ENCODE results near the gene PRKACA. TPM values are rescaled to one million over a fixed set of nuclear protein-coding genes. Genes with fewer than 3 reads are reported as not detected.
A peak's percentile ranks its signal among the peaks of the same experiment; 100 is the strongest.

Gene PRKACA
- total RNA-seq, 1 donor from 2014 or later, result 487 TPM

DNA sequence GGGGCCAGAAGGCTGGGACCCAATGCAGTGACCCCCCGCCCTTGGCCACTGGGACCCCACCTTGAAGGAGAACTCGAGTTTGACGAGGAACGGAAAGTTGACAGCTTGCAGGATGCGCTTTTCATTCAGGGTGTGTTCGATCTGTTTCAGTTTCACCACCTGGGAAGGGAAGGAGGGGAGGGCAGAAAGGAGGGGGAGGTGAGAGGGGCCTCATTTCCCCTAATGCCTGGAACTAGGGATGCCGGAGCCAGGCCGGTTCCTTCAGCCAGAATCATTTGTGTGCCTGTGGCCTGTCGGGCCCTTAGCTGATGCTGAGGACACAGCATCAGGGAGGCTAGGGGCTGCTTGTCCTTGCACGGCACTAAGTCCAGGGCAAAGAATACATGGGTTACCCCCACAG, 14.8 kb downstream of the PRKACA start:
- DNase-seq (ENCODE audit: low spot score), result no peak
- intact Hi-C loops (cut with DNase I), result no loop called here

DNA sequence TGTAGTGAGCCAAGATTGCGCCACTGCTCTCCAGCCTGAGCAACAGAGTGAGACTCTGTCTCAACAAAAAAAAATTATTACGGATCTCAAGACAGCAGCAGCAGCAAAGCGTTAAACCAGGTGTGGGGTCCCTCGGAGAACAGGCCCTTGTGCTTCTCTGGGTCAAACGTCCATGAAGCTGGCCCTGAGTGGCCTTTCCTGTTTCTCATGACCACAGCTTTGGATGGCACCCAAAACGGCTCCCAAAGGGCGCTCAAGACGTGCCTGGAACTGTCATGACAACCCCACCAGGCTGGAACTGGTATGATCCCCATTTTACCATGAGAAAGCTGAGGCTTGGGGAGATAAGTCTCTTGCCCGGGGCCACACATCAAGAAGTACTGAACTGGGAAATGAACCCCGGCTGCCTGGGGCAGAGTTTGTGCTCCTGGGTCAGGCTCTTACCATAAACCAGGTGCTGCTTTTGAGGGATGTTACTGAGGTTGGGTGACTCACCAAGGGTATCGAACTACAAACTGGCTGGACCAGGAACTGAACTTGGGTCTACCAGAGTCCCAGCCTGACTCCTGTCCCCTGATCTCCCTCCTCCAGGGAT, 15.4 kb downstream of the PRKACA start:
- DNase-seq (ENCODE audit: low spot score), result no peak
- intact Hi-C loops (cut with DNase I), result no loop called here

GRCh38 chr19:14101003-14101545, 16.5 kb downstream of the PRKACA start:
- intact Hi-C loops (cut with DNase I), result no loop called here
- no peak for DNase-seq (ENCODE audit: low spot score)

- intact Hi-C loops (cut with DNase I), result no loop called here
- no peak for DNase-seq (ENCODE audit: low spot score)
These were observed 19.9 kb downstream of the PRKACA start for GRCh38 chr19:14097532-14098151.

GRCh38 chr19:14096272-14096992, 21.1 kb downstream of the PRKACA start:
- intact Hi-C loops (cut with DNase I), result no loop called here
- no peak for DNase-seq (ENCODE audit: low spot score)

- no peak for DNase-seq (ENCODE audit: low spot score)
- intact Hi-C loops (cut with DNase I), result loop anchor here (5.0 kb wide), 1 partner anchor 42 kb away; the partner anchor contains the start of gene ASF1B
These were observed 22.7 kb downstream of the PRKACA start for GRCh38 chr19:14094854-14095253.

GRCh38 chr19:14093117-14093823, 24.3 kb downstream of the PRKACA start:
- no peak for DNase-seq (ENCODE audit: low spot score)
- intact Hi-C loops (cut with DNase I), result loop anchor here (2.0 to 5.0 kb wide), 2 partner anchors 20 to 44 kb away; partner anchors contain the start of gene ASF1B

DNA sequence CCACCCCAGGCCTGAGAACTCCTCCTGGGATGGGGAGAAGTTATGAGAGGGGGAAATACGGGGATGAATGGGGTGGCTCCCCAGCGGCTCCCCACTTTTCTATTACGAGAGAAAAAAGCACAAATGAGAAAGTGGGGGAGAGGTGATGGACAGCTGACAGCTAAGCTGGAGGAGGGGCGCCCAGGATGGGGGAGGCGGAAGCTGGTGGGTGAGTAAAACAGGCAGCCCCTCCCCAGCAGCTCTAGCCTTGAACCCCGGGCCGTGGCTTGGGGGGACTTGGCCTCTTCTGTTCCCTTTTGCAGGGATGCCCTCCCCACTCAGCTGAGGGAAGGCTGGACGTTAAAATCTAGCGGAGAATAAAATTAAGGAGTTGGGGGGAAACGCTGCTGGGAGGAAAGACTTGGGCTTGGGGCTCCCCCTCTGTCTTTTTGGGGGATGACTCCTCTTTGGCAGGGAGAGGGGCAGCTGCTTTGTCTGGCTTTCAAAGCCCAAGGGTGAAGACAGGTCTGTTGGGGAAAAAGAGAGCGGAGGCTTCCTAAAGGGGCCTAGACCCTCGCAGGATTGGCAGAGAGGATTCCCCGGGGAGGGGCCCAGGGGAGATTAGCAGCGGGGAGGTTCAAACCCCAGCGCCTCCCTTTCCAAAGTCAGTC, 25.6 kb downstream of the PRKACA start:
- intact Hi-C loops (cut with DNase I), result loop anchor here (2.0 to 5.0 kb wide), 2 partner anchors 21 to 45 kb away; partner anchors contain the start of gene ASF1B
- no peak for DNase-seq (ENCODE audit: low spot score)

DNA sequence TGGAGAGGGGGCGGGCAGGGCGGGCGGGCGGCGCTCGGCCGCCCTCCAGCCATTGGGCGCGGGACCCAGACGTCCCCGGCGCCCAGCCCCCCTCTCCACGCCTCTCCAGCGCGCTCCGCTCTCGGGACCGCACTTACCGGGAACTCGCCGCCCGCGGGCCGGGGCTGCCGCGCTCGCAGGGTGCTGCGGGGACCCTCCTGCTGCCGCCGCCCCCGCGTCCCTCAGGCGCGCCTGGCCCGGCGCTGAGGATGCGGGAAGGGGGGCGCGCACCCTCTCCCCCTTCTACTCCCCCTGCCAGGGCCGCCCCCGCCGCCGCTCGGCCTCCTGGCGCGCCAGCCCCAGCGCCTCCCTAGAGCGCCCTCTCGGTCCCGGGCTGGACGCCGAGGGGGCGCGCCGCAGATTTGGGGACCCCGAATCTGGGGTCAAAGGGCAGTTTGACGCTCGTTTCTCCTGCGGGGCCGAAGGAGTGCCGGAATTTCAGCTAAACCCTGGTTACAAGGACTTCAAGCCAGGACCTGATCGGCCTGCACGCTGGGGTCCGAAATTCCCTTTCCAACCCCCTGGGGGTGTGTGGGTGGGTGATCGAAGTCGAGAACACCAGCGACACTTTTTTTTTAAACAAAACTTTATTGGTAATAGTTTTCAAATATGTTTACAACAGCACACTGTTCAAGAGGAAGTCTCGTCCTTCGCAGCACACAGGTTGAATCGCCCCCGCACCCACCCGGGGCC, 26.3 kb downstream of the PRKACA start:
- DNase-seq (ENCODE audit: low spot score), result no peak
- intact Hi-C loops (cut with DNase I), result loop anchor here (5.0 kb wide), 1 partner anchor 46 kb away; the partner anchor contains the start of gene ASF1B

DNA sequence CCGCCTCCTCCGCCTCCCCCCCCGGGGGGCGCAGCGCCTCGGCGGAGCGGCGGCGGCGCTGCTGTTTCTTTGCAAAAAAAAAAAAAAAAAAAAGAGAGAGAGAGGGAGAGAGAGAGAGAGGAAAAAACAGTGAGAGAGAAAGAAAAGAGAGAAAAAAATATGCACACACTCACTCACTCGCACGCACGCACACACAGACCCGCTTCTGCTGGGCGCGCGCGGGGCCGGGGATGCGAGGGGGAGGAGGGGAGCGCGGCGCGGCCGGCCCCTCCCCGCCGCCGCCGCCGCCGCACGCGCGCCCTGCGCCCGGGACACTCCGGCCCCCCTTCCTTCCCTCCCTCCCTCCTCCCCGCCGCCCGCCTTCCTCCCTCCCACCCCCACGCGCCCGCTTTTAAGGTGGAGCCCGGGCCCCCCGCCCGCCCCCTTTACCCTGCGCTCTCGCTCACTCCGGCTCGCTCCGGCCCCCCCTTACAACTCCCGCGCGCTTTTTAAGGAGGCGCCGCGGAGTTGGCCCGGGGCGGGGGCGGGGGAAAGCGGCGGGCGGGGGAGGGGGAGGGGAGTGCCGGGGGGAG, 27.0 kb downstream of the PRKACA start, which contains the start of gene SAMD1:
Gene SAMD1 (minus strand): TSS at position 243 of the 572 bp plus-strand sequence.
- DNase-seq (ENCODE audit: low spot score), result peak; percentile 93
- intact Hi-C loops (cut with DNase I), result loop anchor here (5.0 kb wide), 1 partner anchor 47 kb away; the partner anchor contains the start of gene ASF1B

DNA sequence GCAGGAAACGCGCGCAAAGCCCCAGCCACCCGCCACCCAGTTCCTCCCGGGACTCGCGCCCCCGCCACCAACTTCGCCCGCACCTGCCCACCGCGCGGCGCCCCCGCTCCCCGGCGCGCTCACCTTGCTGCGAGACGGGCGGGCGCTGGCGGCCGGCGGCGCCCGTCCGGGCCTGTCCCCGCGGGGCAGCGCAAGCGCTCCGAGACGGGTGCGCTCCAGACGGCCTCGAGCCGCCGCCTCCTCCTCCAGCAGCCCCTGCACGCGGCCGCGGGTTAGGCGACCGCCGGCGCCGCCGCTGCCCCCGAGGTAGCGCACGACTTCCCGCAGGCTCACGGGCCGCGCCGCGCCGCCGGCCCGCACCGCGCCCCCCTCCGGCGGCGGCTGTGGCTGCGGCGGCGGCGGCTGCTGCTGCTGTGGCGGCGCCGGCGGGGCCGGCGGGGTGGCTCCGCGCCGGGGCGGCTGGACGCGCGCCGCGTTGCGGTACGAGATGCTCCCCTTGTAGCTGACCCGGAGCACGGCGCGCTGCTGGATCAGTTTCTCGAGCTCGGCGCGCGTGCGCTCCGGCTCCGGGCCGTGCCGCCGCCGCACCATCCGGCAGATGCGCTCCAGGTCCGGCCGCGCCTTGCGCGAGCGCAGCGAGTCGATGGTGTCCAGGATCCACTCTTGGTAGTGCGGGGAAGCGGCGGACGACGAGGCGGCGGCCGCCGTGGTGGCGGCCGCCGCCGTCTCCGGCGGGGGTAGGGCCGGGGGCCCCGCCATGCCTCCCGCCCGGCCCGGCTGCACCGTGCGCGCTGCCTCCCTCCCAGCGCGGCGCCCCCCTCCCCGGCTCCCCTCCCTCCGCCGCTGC, 27.7 kb downstream of the PRKACA start:
- intact Hi-C loops (cut with DNase I), result loop anchor here (5.0 kb wide), 1 partner anchor 47 kb away; the partner anchor contains the start of gene ASF1B
- DNase-seq (ENCODE audit: low spot score), result no peak

DNA sequence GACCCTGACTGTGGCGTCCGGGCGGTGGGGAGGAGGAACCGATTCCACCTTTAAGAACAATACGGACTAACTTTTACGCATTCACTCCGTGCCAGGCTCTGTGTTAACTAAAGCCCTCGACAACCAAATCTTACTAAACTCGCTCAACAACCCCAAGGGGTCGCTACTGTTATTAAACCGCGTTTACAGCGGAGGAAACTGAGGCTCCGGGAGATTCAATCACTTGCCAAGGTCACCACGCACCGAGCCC, 28.2 kb downstream of the PRKACA start:
- DNase-seq (ENCODE audit: low spot score), result no peak
- intact Hi-C loops (cut with DNase I), result no loop called here

DNA sequence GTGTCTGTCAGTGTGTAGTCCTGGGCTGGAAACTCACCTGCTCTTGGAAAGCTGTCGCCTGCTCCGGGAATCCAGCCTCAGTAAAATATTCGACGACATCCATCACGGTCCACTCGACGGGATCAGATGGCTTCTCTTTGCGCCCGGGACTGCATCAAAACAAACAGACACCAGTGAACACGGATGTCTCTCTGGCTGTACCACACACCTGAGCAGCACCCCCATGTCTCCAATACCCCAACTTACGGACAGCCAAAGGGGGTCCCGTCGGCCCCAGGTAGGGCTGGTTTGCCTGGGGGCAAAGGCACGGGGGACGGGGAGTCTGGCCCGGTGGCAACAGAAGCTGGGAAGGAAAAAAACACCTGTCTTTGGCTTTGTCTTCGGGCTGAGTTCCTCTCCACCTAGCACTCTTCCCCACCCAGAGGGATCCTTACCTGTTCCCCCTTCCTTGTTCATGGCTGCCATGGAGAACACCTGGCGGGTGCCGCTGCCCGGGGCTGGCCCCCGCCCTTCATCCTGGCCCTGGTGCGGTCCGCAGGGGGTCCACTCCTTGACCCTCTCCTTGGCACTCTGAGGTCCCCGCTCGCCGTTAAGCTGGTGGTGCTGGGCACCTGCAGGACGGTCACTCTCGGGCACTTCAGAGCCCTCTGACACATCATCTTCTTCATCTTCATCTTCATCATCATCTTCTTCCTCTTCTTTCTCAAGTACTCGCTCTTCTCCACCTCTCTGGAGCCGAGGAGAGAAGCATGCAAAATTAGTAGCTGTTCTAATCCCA, 28.7 kb downstream of the PRKACA start:
- no peak for DNase-seq (ENCODE audit: low spot score)
- intact Hi-C loops (cut with DNase I), result no loop called here

DNA sequence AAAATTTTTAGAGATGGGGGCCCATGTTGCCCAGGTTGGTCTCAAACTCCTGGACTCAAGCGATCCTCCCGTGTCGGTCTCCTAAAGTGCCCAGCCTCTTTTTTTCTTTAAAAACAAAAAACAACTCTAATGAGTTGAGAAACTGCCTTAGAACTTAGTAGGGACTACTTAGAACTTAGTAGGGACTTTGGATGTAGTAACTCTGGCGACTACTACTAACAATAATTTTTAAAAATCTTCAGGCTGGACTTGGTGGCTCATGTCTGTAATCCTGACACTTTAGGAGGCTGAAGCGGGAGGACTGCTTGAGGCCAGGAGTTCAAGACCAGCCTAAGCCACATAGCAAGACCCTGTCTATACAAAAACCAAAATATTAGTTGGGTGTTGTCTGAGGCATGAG, 31.5 kb downstream of the PRKACA start:
- DNase-seq (ENCODE audit: low spot score), result no peak
- intact Hi-C loops (cut with DNase I), result no loop called here

GRCh38 chr19:14085309-14085995, 32.1 kb downstream of the PRKACA start, which contains the start of gene C19orf67:
Gene C19orf67 (minus strand): TSS chr19:14085783. CDS start chr19:14085627, 156 bp downstream.
- DNase-seq (ENCODE audit: low spot score), result no peak
- intact Hi-C loops (cut with DNase I), result no loop called here

GRCh38 chr19:14082675-14082960, 34.9 kb downstream of the PRKACA start:
- no peak for DNase-seq (ENCODE audit: low spot score)
- intact Hi-C loops (cut with DNase I), result loop anchor here (5.0 kb wide), 1 partner anchor 35 kb away; the partner anchor contains the start of gene PRKACA

All from cardiac septum (tissue), 1 donor.